ENCODE data around the gene TAF6L. TPM values are rescaled to one million over a fixed set of nuclear protein-coding genes. Genes with fewer than 3 reads are reported as not detected.

The TAF6L gene
- total and polyA plus RNA-seq, 9 of the 15 experiments (the other 6 are each of a cell fraction or from before 2014, with no cell fraction given): 0.04 to 45.5 (median 20.8) TPM

GRCh38 chr11:62728171-62728988, 42.8 kb upstream of the TAF6L start, which contains the start of gene TTC9C (continued):
- TF ChIP-seq SAP30 (IDR thresholded peaks at IDR 0.05; ENCODE audit: borderline replicate concordance, insufficient read depth, low read depth, low read length, poor library complexity, severe bottlenecking) (no peak), NFXL1 (CRISPR knock-in tag; IDR thresholded peaks at IDR 0.05) (no peak), ZNF224 (CRISPR knock-in tag; IDR thresholded peaks at IDR 0.05) (no peak), NR4A1 (CRISPR knock-in tag; IDR thresholded peaks at IDR 0.05) (no peak), NR4A1 (tag; IDR thresholded peaks at IDR 0.05) (no peak), CBFA2T2 (conservative IDR thresholded peaks at IDR 0.05) (no peak), TSC22D4 (tag; IDR thresholded peaks at IDR 0.05) (no peak), CHCHD3 (CRISPR knock-in tag; IDR thresholded peaks at IDR 0.05) (no peak), DMBX1 (CRISPR knock-in tag; IDR thresholded peaks at IDR 0.05; ENCODE audit: borderline replicate concordance) (no peak), ZNF699 (CRISPR knock-in tag; IDR thresholded peaks at IDR 0.05; ENCODE audit: insufficient replicate concordance) (no peak), THRB (CRISPR knock-in tag; conservative IDR thresholded peaks at IDR 0.05) (no peak), ZBTB12 (CRISPR knock-in tag; IDR thresholded peaks at IDR 0.05) (no peak), EP300 (IDR thresholded peaks at IDR 0.05; ENCODE audit: low read length) (no peak), ZNF408 (CRISPR knock-in tag; IDR thresholded peaks at IDR 0.05; ENCODE audit: low read depth) (no peak), SLC30A9 (CRISPR knock-in tag; IDR thresholded peaks at IDR 0.05) (no peak), HNRNPK (IDR thresholded peaks at IDR 0.05; ENCODE audit: low read depth, low read length, poor library complexity, severe bottlenecking) (no peak), ZNF449 (CRISPR knock-in tag; IDR thresholded peaks at IDR 0.05) (no peak)
- TF ChIP-seq, protein P1, sequence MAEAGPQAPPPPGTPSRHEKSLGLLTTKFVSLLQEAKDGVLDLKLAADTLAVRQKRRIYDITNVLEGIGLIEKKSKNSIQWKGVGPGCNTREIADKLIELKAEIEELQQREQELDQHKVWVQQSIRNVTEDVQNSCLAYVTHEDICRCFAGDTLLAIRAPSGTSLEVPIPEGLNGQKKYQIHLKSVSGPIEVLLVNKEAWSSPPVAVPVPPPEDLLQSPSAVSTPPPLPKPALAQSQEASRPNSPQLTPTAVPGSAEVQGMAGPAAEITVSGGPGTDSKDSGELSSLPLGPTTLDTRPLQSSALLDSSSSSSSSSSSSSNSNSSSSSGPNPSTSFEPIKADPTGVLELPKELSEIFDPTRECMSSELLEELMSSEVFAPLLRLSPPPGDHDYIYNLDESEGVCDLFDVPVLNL (CRISPR knock-in tag; IDR thresholded peaks at IDR 0.05; ENCODE audit: low read depth): no peak
- TF ChIP-seq, protein P2, sequence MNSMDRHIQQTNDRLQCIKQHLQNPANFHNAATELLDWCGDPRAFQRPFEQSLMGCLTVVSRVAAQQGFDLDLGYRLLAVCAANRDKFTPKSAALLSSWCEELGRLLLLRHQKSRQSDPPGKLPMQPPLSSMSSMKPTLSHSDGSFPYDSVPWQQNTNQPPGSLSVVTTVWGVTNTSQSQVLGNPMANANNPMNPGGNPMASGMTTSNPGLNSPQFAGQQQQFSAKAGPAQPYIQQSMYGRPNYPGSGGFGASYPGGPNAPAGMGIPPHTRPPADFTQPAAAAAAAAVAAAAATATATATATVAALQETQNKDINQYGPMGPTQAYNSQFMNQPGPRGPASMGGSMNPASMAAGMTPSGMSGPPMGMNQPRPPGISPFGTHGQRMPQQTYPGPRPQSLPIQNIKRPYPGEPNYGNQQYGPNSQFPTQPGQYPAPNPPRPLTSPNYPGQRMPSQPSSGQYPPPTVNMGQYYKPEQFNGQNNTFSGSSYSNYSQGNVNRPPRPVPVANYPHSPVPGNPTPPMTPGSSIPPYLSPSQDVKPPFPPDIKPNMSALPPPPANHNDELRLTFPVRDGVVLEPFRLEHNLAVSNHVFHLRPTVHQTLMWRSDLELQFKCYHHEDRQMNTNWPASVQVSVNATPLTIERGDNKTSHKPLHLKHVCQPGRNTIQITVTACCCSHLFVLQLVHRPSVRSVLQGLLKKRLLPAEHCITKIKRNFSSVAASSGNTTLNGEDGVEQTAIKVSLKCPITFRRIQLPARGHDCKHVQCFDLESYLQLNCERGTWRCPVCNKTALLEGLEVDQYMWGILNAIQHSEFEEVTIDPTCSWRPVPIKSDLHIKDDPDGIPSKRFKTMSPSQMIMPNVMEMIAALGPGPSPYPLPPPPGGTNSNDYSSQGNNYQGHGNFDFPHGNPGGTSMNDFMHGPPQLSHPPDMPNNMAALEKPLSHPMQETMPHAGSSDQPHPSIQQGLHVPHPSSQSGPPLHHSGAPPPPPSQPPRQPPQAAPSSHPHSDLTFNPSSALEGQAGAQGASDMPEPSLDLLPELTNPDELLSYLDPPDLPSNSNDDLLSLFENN (IDR thresholded peaks at IDR 0.05; ENCODE audit: low read depth in 2 of 2, low read length in 2 of 2): no peak
